ENCODE results near the gene GPR160. TPM values are rescaled to one million over a fixed set of nuclear protein-coding genes. Genes with fewer than 3 reads are reported as not detected.

GPR160 gene
- total and polyA plus RNA-seq, 8 donors = 0.58 to 70.1 (median 48.1) TPM

- 95 to 98% (median 96%) methylated on average over 16 of the region's 16 CpGs for WGBS, 5 donors
- intact Hi-C loops (cut with DNase I; ENCODE audit: low total_unique reads) = no loop called here
- H3K9me3 ChIP-seq = no peaks in the 10 kb centered on the region
- DNase-seq = no peak
- H3K4me1 ChIP-seq = peaks cover 0 to 8% (median 4%) of the 10 kb centered on the region in 4 donors
- no peak overlapping the region for H3K4me3 ChIP-seq
- peaks cover 0 to 22% (median 7%) of the 10 kb centered on the region in 4 donors for H3K36me3 ChIP-seq
- H3K27ac ChIP-seq = no peak overlapping the region
- no peak for TF ChIP-seq POLR2AphosphoS5 (IDR thresholded peaks at IDR 0.05)
- TF ChIP-seq EP300 (IDR thresholded peaks at IDR 0.05) = no peak
- TF ChIP-seq POLR2A (IDR thresholded peaks at IDR 0.05) = no peak
- no peak for TF ChIP-seq CTCF (IDR thresholded peaks at IDR 0.05)
- H3K27me3 ChIP-seq = no peaks in the 10 kb centered on the region
Measured at GRCh38 chr3:170062769-170063168, 25.0 kb downstream of the GPR160 start.

GRCh38 chr3:170063691-170064090 is 25.9 kb downstream of the GPR160 start:
- no peak overlapping the region for H3K27ac ChIP-seq
- H3K4me1 ChIP-seq = no peaks in the 10 kb centered on the region
- intact Hi-C loops (cut with DNase I; ENCODE audit: low total_unique reads) = no loop called here
- DNase-seq = no peak
- no peak overlapping the region for H3K4me3 ChIP-seq
- no peak for TF ChIP-seq POLR2AphosphoS5 (IDR thresholded peaks at IDR 0.05)
- TF ChIP-seq POLR2A (IDR thresholded peaks at IDR 0.05) = no peak
- no peak for TF ChIP-seq CTCF (IDR thresholded peaks at IDR 0.05)
- no peak for TF ChIP-seq EP300 (IDR thresholded peaks at IDR 0.05)
- no peaks in the 10 kb centered on the region for H3K27me3 ChIP-seq
- no peaks in the 10 kb centered on the region for H3K9me3 ChIP-seq
- H3K36me3 ChIP-seq = peaks cover 0 to 22% (median 7%) of the 10 kb centered on the region in 4 donors
- 95 to 97% (median 96%) methylated on average over 15 of the region's 15 CpGs for WGBS, 5 donors

- intact Hi-C loops (cut with DNase I; ENCODE audit: low total_unique reads) = no loop called here
- Histone ChIP-seq H3K4me1 (no peaks in the 10 kb centered on the region), H3K36me3 (peaks cover 0 to 22% (median 7%) of the 10 kb centered on the region in 4 donors), H3K27ac (no peak overlapping the region), H3K9me3 (no peaks in the 10 kb centered on the region), H3K27me3 (no peaks in the 10 kb centered on the region), H3K4me3 (no peak overlapping the region)
- TF ChIP-seq POLR2A (IDR thresholded peaks at IDR 0.05) = no peak
- no peak for TF ChIP-seq POLR2AphosphoS5 (IDR thresholded peaks at IDR 0.05)
- no peak for TF ChIP-seq EP300 (IDR thresholded peaks at IDR 0.05)
- no peak for TF ChIP-seq CTCF (IDR thresholded peaks at IDR 0.05)
- no peak for DNase-seq
- WGBS, 5 donors = 92 to 95% (median 95%) methylated on average over 15 to 18 of the region's 18 CpGs
Measured at GRCh38 chr3:170064108-170064507, 26.3 kb downstream of the GPR160 start.

GRCh38 chr3:170075441-170076091 is 37.8 kb downstream of the GPR160 start:
- Histone ChIP-seq H3K9me3 (peaks cover 0 to 6% (median 0%) of the 10 kb centered on the region in 4 donors), H3K27me3 (no peaks in the 10 kb centered on the region), H3K36me3 (peaks cover 0 to 8% (median 0%) of the 10 kb centered on the region in 4 donors), H3K4me1 (peaks cover 0 to 17% (median 7%) of the 10 kb centered on the region in 4 donors), H3K4me3 (no peak overlapping the region), H3K27ac (no peak overlapping the region)
- no peak for TF ChIP-seq EP300 (IDR thresholded peaks at IDR 0.05)
- TF ChIP-seq POLR2AphosphoS5 (IDR thresholded peaks at IDR 0.05) = no peak
- no peak for TF ChIP-seq POLR2A (IDR thresholded peaks at IDR 0.05)
- TF ChIP-seq CTCF (IDR thresholded peaks at IDR 0.05) = no peak
- 66 to 93% (median 82%) methylated on average over 4 of the region's 4 CpGs for whole genome bisulfite sequencing, 5 donors
- intact Hi-C loops (cut with DNase I; ENCODE audit: low total_unique reads) = no loop called here
- DNase-seq = no peak

All from stomach (tissue), 9 donors.